CD4-positive, CD25-positive, alpha-beta regulatory T cell (primary cell): ENCODE results near the gene MTFP1. TPM values are rescaled to one million over a fixed set of nuclear protein-coding genes. Genes with fewer than 3 reads are reported as not detected.
"Not testable (repeated sequence)": the region's sequence is repeated elsewhere in the genome, so short reads cannot be mapped to it uniquely, and the experiment has no call there.

Experiments used
- ATAC-seq, 2 donors: fragments of 150-1000 bp; cut with Tn5 transposase; one replicate each; pipeline ENCODE4 v1.10.0; 2021; ENCODE audit warnings: low read depth in 2 of 2, moderate number of reproducible peaks in 2 of 2, moderate library complexity in 1 of 2
- DNase-seq, 3 donors: peaks; one replicate each; pipeline versions ENCODE4 v3.0.0 to v3.0.0-alpha.2; 2012 to 2022; ENCODE audit warnings: mixed read lengths in 1 of 3
- H3K27ac ChIP-seq: one replicate; pipeline ENCODE4 v1.7.0; 2013; ENCODE audit warnings: mild to moderate bottlenecking, low read length; ENCODE audit not compliant: insufficient read depth, poor library complexity, severe bottlenecking
- H3K27me3 ChIP-seq: one replicate; pipeline ENCODE4 v1.7.0; 2013; ENCODE audit warnings: low read length; ENCODE audit not compliant: control insufficient read depth, insufficient read depth
- H3K36me3 ChIP-seq: one replicate; pipeline ENCODE4 v1.7.0; 2013; ENCODE audit warnings: mild to moderate bottlenecking, low read length, moderate library complexity; ENCODE audit not compliant: control insufficient read depth, insufficient read depth
- H3K4me1 ChIP-seq: 2 replicates; pipeline ENCODE4 v1.7.0; 2013; ENCODE audit warnings: mild to moderate bottlenecking, low read length; ENCODE audit not compliant: insufficient read depth, control insufficient read depth, poor library complexity, severe bottlenecking
- H3K4me3 ChIP-seq: one replicate; pipeline ENCODE4 v1.7.0; 2013; ENCODE audit warnings: low read depth, mild to moderate bottlenecking, low read length, moderate library complexity
- H3K9me3 ChIP-seq, 2 experiments: 1 replicate in 1 of 2; 2 replicates in 1 of 2; pipeline ENCODE4 v1.7.0; 2013; ENCODE audit warnings: low read length in 2 of 2, mild to moderate bottlenecking in 1 of 2, moderate library complexity in 1 of 2; ENCODE audit not compliant: control insufficient read depth in 2 of 2
- H3K27ac Mint-ChIP-seq, 3 donors: one replicate each; pipeline ENCODE4 v1.8.0; 2020 to 2022; ENCODE audit warnings: mild to moderate bottlenecking in 3 of 3, mixed read lengths in 3 of 3, moderate library complexity in 2 of 3
- H3K27me3 Mint-ChIP-seq: one replicate; pipeline ENCODE4 v1.8.0; 2022; ENCODE audit warnings: mild to moderate bottlenecking, mixed read lengths
- H3K36me3 Mint-ChIP-seq: one replicate; pipeline ENCODE4 v1.8.0; 2020; ENCODE audit warnings: mixed read lengths
- H3K4me1 Mint-ChIP-seq, 4 donors: one replicate each; pipeline ENCODE4 v1.8.0; 2020 to 2022; ENCODE audit warnings: mixed read lengths in 4 of 4, mild to moderate bottlenecking in 1 of 4
- H3K4me3 Mint-ChIP-seq, 4 donors: one replicate each; pipeline ENCODE4 v1.8.0; 2020 to 2022; ENCODE audit warnings: mild to moderate bottlenecking in 4 of 4, mixed read lengths in 4 of 4, moderate library complexity in 3 of 4
- H3K9me3 Mint-ChIP-seq, 7 donors: one replicate each; pipeline ENCODE4 v1.8.0; 2020 to 2022; ENCODE audit warnings: mixed read lengths in 7 of 7, mild to moderate bottlenecking in 3 of 7, moderate library complexity in 2 of 7
- polyA plus RNA-seq, 4 donors: library from polyadenylated mRNA; unstranded; fragments of 300-500 nt; fragmentation: Illumina TruSeq; gene quantifications; one replicate each; pipeline ENCODE4 v1.2.3, GENCODE V29; 2021
- total RNA-seq: library from RNA; stranded (reverse); gene quantifications from one replicate; pipeline ENCODE4 v1.2.3, GENCODE V29; 2022

The MTFP1 gene
- total and polyA plus RNA-seq, 5 donors from 2014 or later: 38.3 to 111 (median 45.3) TPM

DNA sequence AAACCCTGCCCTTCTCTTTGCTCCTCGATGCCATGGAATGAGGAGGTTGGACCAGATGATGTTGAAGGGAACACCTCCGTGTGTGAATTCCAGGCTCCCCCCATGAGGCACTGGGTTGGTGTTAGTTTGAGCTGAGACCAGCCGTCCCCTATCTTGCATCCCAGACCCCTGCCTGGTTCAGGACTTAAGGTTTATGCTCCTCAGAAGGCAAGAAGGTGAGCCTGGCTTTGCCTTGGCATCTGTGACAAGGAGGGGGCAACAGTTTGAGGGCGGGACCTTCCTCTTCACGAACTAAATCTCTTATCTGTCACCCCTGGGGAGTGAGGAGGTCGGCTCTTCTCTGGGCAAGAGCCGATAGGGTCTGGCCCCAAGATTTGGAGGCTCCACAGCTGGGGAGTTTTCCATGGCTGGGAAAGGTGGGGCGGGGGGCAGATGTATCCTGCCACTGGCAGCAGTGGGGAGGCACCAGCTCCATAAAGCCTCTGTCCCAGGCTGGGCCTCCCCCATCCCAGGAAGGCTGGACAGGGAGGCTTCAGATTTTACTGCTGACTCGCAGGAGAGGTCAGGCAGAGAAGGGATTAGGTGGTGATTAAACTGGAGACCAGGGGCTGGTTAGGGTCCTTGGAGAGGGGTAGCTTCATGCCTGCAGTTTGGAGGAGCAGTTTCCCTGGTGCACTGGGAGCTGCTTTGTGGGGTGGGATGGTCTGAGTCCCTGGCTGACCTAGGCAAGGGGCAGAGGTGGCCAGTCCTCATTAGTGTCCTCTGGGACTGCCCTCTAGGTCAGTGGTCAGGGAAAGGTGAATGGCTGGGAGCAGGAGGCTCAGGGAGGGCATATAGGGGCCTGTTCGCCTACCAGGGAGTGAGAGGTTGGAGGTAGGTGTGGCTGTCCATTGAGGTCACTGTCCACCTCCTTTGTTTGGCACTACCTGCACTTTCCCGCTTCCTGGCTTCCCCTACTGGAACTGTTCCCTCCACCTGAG, 27.6 kb upstream of the MTFP1 start:
- Histone ChIP-seq H3K27ac (no peak overlapping the region), H3K9me3 (no peaks in the 10 kb centered on the region), H3K36me3 (no peaks in the 10 kb centered on the region), H3K4me1 (peaks cover 27% of the 10 kb centered on the region), H3K27me3 (peaks cover 5% of the 10 kb centered on the region), H3K4me3 (no peak overlapping the region)
- H3K27me3 Mint-ChIP-seq: peaks cover 24% of the 10 kb centered on the region
- H3K36me3 Mint-ChIP-seq: no peaks in the 10 kb centered on the region
- ATAC-seq (no peak), DNase-seq (no peak)
- peak overlapping the region; percentile 60 to 75 (median 66) for H3K27ac Mint-ChIP-seq
- H3K9me3 Mint-ChIP-seq: peaks cover 0 to 1% (median 0%) of the 10 kb centered on the region in 7 donors
- H3K4me3 Mint-ChIP-seq: peak overlapping the region; percentile 78 to 91 (median 81)
- H3K4me1 Mint-ChIP-seq: peaks cover 0 to 32% (median 20%) of the 10 kb centered on the region in 4 donors

DNA sequence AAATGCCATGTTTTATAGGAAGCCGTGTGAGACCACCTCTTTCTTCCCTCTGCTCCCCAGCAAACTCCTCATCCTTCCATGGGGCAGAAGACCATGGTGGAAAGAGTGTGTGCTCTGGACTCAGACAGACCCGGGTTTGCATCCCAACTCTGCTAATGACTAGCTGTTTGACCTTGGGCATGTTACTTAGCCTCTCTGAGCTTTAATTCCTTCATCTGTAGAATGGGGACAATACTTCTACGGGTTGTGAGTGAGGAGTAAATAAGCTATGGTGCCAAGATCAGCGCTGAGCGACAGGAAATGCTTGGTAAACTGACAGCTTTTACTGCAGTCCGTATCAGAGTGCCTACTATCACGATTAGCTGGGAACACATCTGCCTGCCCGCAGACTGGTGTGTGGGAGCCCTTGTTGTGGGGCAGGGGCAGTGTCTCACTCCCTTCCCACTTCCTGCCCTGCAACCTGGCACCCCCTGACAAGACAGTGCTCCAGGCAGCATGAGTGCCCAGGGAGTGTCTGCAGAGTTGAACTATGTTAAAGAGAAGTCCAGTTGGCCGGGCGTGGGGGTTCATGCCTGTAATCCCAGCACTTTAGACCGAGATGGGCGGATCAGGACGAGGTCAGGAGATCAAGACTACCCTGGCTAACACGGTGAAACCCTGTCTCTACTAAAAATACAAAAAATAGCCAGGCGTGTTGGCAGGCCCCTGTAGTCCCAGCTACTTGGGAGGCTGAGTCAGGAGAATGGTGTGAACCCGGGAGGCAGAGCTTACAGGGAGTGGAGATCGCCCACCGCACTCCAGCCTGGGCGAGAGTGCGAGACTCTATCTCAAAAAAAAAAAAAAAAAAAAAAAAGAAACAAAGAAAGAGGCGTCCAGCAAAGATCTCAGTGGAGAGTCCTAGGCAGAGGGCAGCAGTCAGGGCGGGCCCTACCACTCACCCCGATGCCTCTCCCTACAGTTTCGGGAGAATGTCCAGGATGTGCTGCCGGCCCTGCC, 26.6 kb upstream of the MTFP1 start:
- peaks cover 5% of the 10 kb centered on the region for H3K27me3 ChIP-seq
- DNase-seq: no peak
- H3K4me3 Mint-ChIP-seq: peak overlapping the region; percentile 40 to 82 (median 72)
- H3K36me3 Mint-ChIP-seq: no peaks in the 10 kb centered on the region
- H3K4me3 ChIP-seq: no peak overlapping the region
- H3K4me1 Mint-ChIP-seq: peaks cover 0 to 32% (median 17%) of the 10 kb centered on the region in 4 donors
- no peak overlapping the region for H3K27ac ChIP-seq
- no peaks in the 10 kb centered on the region for H3K9me3 Mint-ChIP-seq
- no peak for ATAC-seq
- peaks cover 27% of the 10 kb centered on the region for H3K4me1 ChIP-seq
- H3K9me3 ChIP-seq: no peaks in the 10 kb centered on the region
- no peaks in the 10 kb centered on the region for H3K36me3 ChIP-seq
- peak overlapping the region in 2 of 3 donors; percentile 60 to 66 for H3K27ac Mint-ChIP-seq
- H3K27me3 Mint-ChIP-seq: peaks cover 20% of the 10 kb centered on the region

DNA sequence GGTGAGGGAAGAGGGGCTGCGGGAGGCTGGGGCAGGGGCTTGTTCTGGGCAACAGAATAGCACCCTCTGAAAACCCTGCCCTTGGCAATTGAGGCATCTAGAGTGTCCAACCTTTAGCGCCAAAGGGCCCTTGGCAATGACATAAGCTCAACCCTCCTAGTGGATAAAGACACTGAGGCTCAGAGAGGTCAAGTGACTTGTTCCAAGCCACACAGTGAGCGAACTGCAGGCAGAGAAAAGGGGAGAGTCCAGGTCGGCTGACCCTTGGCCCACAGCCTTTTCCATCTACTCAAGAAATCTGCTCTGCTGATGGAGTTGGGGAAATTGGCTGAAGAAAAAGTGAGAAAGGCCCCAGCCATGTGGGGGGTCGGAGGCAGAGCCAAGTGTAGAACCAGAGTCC, 25.9 kb upstream of the MTFP1 start:
- Histone ChIP-seq H3K4me3 (no peak overlapping the region), H3K9me3 (no peaks in the 10 kb centered on the region), H3K27me3 (peaks cover 5% of the 10 kb centered on the region), H3K4me1 (peaks cover 27% of the 10 kb centered on the region), H3K36me3 (no peaks in the 10 kb centered on the region), H3K27ac (no peak overlapping the region)
- DNase-seq (no peak), ATAC-seq (no peak)
- H3K36me3 Mint-ChIP-seq: no peaks in the 10 kb centered on the region
- H3K27me3 Mint-ChIP-seq: peaks cover 19% of the 10 kb centered on the region
- H3K27ac Mint-ChIP-seq: peak overlapping the region in 1 of 3 donors; percentile 20
- H3K4me1 Mint-ChIP-seq: peaks cover 0 to 32% (median 17%) of the 10 kb centered on the region in 4 donors
- no peaks in the 10 kb centered on the region for H3K9me3 Mint-ChIP-seq
- peak overlapping the region in 2 of 4 donors; percentile 22 to 63 for H3K4me3 Mint-ChIP-seq

DNA sequence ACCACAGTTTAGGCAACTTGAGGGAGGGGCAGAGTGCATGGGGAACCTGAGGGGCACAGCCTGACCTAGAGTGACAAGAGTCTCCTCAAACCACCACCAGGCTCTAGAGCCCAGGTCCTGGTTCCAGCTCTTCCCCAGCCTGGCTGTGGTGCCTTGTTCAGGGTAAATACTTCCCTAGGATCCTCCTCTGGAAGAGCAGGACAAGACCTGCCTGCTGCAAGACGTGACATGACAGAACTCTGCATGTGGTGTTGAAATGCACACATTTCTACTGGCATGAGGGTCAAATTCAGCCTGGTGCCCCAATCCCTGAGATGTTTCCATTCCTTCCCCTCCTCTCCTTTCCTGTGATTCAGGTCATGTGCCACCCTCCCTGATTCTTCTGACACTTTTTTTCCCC, 25.4 kb upstream of the MTFP1 start:
- Mint-ChIP-seq H3K4me1 (peaks cover 0 to 32% (median 17%) of the 10 kb centered on the region in 4 donors), H3K27me3 (peaks cover 19% of the 10 kb centered on the region), H3K36me3 (peaks cover 2% of the 10 kb centered on the region), H3K9me3 (no peaks in the 10 kb centered on the region), H3K27ac (no peak overlapping the region), H3K4me3 (peak overlapping the region in 1 of 4 donors; percentile 22)
- H3K9me3 ChIP-seq: no peaks in the 10 kb centered on the region
- peaks cover 27% of the 10 kb centered on the region for H3K4me1 ChIP-seq
- ATAC-seq (no peak), DNase-seq (no peak)
- no peaks in the 10 kb centered on the region for H3K36me3 ChIP-seq
- H3K27ac ChIP-seq: no peak overlapping the region
- peaks cover 5% of the 10 kb centered on the region for H3K27me3 ChIP-seq
- H3K4me3 ChIP-seq: no peak overlapping the region

GRCh38 chr22:30401024-30401423, 24.5 kb upstream of the MTFP1 start:
- not testable (repeated sequence) for H3K9me3 Mint-ChIP-seq, H3K4me3 ChIP-seq, H3K36me3 ChIP-seq, H3K9me3 ChIP-seq, ATAC-seq, H3K27ac ChIP-seq, H3K4me3 Mint-ChIP-seq, H3K36me3 Mint-ChIP-seq, H3K27me3 ChIP-seq, DNase-seq, H3K27ac Mint-ChIP-seq
- peaks cover 0 to 27% (median 17%) of the 10 kb centered on the region in 4 donors for H3K4me1 Mint-ChIP-seq
- peaks cover 27% of the 10 kb centered on the region for H3K4me1 ChIP-seq
- H3K27me3 Mint-ChIP-seq: peaks cover 12% of the 10 kb centered on the region

GRCh38 chr22:30402028-30402765, 23.4 kb upstream of the MTFP1 start:
- no peak for DNase-seq
- Histone ChIP-seq H3K9me3 (no peaks in the 10 kb centered on the region), H3K27ac (no peak overlapping the region), H3K36me3 (no peaks in the 10 kb centered on the region), H3K4me1 (peaks cover 15% of the 10 kb centered on the region), H3K27me3 (peaks cover 5% of the 10 kb centered on the region), H3K4me3 (no peak overlapping the region)
- Mint-ChIP-seq H3K27me3 (peaks cover 8% of the 10 kb centered on the region), H3K4me3 (no peak overlapping the region), H3K4me1 (peaks cover 0 to 17% (median 12%) of the 10 kb centered on the region in 4 donors), H3K27ac (peak overlapping the region in 1 of 3 donors; percentile 42), H3K36me3 (peaks cover 5% of the 10 kb centered on the region), H3K9me3 (no peaks in the 10 kb centered on the region)
- ATAC-seq: no peak

- H3K27ac Mint-ChIP-seq, H3K9me3 ChIP-seq, H3K4me3 ChIP-seq, DNase-seq, H3K9me3 Mint-ChIP-seq, H3K4me3 Mint-ChIP-seq, H3K36me3 Mint-ChIP-seq, H3K27me3 Mint-ChIP-seq, ATAC-seq, H3K27me3 ChIP-seq, H3K36me3 ChIP-seq, H3K27ac ChIP-seq: not testable (repeated sequence)
- H3K4me1 ChIP-seq: peaks cover 10% of the 10 kb centered on the region
- peaks cover 0 to 15% (median 10%) of the 10 kb centered on the region in 4 donors for H3K4me1 Mint-ChIP-seq
Observed at GRCh38 chr22:30402766-30403104, 22.8 kb upstream of the MTFP1 start.
